ENCODE data around the gene RERG.

GRCh38 chr12:15181017-15181683 is 40.1 kb downstream of the RERG start:
- no peak for TF ChIP-seq EZH2 (IDR thresholded peaks at IDR 0.05; ENCODE audit: insufficient read depth, poor library complexity, severe bottlenecking)
- TF ChIP-seq EZH2phosphoT487 (IDR thresholded peaks at IDR 0.05; ENCODE audit: insufficient read depth, low read depth) = no peak
